ENCODE data around the gene ARHGAP24.
"Not testable (repeated sequence)": the region's sequence is repeated elsewhere in the genome, so short reads cannot be mapped to it uniquely, and the experiment has no call there.

DNA sequence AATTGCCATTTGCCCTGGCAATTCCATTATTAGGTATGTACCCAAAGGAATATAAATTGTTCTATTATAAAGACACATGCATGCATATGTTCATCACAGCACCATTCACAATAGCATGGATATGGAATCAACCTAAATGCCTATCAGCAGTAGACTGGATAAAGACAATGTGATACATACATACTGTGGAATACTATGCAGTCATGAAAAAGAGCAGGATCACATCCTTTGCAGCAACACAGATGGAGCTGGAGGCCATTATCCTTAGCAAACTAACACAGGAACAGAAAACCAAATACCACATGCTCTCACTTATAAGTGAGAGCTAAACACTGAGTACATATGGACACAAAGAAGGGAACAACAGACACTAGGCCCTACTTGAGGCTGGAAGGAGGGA, 345.2 kb downstream of the ARHGAP24 start:
- TF ChIP-seq, protein P1, sequence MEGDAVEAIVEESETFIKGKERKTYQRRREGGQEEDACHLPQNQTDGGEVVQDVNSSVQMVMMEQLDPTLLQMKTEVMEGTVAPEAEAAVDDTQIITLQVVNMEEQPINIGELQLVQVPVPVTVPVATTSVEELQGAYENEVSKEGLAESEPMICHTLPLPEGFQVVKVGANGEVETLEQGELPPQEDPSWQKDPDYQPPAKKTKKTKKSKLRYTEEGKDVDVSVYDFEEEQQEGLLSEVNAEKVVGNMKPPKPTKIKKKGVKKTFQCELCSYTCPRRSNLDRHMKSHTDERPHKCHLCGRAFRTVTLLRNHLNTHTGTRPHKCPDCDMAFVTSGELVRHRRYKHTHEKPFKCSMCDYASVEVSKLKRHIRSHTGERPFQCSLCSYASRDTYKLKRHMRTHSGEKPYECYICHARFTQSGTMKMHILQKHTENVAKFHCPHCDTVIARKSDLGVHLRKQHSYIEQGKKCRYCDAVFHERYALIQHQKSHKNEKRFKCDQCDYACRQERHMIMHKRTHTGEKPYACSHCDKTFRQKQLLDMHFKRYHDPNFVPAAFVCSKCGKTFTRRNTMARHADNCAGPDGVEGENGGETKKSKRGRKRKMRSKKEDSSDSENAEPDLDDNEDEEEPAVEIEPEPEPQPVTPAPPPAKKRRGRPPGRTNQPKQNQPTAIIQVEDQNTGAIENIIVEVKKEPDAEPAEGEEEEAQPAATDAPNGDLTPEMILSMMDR (IDR thresholded peaks at IDR 0.05; ENCODE audit: extremely low read depth in 1 of 2, insufficient read depth in 1 of 2, low read depth in 1 of 2, low read length in 2 of 2): not testable (repeated sequence)
- not testable (repeated sequence) for TF ChIP-seq EZH2 (IDR thresholded peaks at IDR 0.05; ENCODE audit: borderline replicate concordance, low read depth, low read length, severe bottlenecking); POLR2A (IDR thresholded peaks at IDR 0.05; ENCODE audit: low read depth, low read length); POLR2AphosphoS5 (IDR thresholded peaks at IDR 0.05; ENCODE audit: insufficient read depth, low read depth, low read length)
- TF ChIP-seq, protein P2, sequence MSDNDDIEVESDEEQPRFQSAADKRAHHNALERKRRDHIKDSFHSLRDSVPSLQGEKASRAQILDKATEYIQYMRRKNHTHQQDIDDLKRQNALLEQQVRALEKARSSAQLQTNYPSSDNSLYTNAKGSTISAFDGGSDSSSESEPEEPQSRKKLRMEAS (IDR thresholded peaks at IDR 0.05; ENCODE audit: insufficient read depth, insufficient read length): not testable (repeated sequence)

Measured in endothelial cell of umbilical vein (primary cell).